Measurements from ENCODE around the gene ZNF444.
A peak's percentile ranks its signal among the peaks of the same experiment; 100 is the strongest.

Gene ZNF444

GRCh38 chr19:56118666-56119581 is 22.2 kb upstream of the ZNF444 start:
- TF ChIP-seq, protein P1, sequence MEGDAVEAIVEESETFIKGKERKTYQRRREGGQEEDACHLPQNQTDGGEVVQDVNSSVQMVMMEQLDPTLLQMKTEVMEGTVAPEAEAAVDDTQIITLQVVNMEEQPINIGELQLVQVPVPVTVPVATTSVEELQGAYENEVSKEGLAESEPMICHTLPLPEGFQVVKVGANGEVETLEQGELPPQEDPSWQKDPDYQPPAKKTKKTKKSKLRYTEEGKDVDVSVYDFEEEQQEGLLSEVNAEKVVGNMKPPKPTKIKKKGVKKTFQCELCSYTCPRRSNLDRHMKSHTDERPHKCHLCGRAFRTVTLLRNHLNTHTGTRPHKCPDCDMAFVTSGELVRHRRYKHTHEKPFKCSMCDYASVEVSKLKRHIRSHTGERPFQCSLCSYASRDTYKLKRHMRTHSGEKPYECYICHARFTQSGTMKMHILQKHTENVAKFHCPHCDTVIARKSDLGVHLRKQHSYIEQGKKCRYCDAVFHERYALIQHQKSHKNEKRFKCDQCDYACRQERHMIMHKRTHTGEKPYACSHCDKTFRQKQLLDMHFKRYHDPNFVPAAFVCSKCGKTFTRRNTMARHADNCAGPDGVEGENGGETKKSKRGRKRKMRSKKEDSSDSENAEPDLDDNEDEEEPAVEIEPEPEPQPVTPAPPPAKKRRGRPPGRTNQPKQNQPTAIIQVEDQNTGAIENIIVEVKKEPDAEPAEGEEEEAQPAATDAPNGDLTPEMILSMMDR (IDR thresholded peaks at IDR 0.05) = no peak
- Histone ChIP-seq H3K36me3 (ENCODE audit: control insufficient read depth, insufficient read depth, low read length) (no peaks in the 10 kb centered on the region), H3K27ac (peak overlapping the region; percentile 91), H3K9me3 (ENCODE audit: control insufficient read depth, low read length) (no peaks in the 10 kb centered on the region), H3K9ac (no peak overlapping the region), H2AFZ (no peak overlapping the region), H3K79me2 (peaks cover 54% of the 10 kb centered on the region), H3K4me1 (peaks cover 20% of the 10 kb centered on the region), H3K27me3 (ENCODE audit: control insufficient read depth, insufficient read depth, low read length) (no peaks in the 10 kb centered on the region), H3K4me2 (ENCODE audit: low read length) (peak overlapping the region; percentile 81), H3K4me3 (ENCODE audit: low read depth, low read length) (peak overlapping the region; percentile 84)

GRCh38 chr19:56119582-56119978 is 21.5 kb upstream of the ZNF444 start:
- peak overlapping the region; percentile 91 for H3K27ac ChIP-seq
- peak overlapping the region; percentile 84 for H3K4me3 ChIP-seq (ENCODE audit: low read depth, low read length)
- H3K9me3 ChIP-seq (ENCODE audit: control insufficient read depth, low read length) = no peaks in the 10 kb centered on the region
- peaks cover 48% of the 10 kb centered on the region for H3K79me2 ChIP-seq
- TF ChIP-seq, protein P1 (IDR thresholded peaks at IDR 0.05) = no peak
- no peak overlapping the region for H2AFZ ChIP-seq
- H3K4me2 ChIP-seq (ENCODE audit: low read length) = peak overlapping the region; percentile 81
- H3K4me1 ChIP-seq = peaks cover 14% of the 10 kb centered on the region
- no peak overlapping the region for H3K9ac ChIP-seq
- H3K36me3 ChIP-seq (ENCODE audit: control insufficient read depth, insufficient read depth, low read length) = no peaks in the 10 kb centered on the region
- no peaks in the 10 kb centered on the region for H3K27me3 ChIP-seq (ENCODE audit: control insufficient read depth, insufficient read depth, low read length)

DNA sequence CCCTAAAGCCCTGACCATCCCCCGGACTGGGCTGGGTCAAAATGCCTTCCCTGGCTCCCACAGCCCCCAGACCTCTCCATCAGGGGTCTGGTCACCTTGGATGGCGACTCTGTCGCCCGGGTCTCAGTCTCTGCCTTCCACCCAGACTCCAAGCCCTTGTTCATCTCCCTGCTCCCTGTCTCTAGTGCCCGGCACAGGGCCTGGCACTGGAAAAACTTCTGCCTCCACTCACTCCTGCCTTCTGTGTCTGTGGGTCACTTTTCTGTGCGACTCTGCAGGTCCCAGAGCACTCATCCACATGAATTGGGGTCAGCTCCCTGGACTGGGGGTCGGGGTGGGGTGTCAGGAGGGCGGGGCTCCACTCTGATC is 21.1 kb upstream of the ZNF444 start:
- H3K79me2 ChIP-seq = peaks cover 44% of the 10 kb centered on the region
- peak overlapping the region; percentile 81 for H3K4me2 ChIP-seq (ENCODE audit: low read length)
- H3K9me3 ChIP-seq (ENCODE audit: control insufficient read depth, low read length) = no peaks in the 10 kb centered on the region
- peak overlapping the region; percentile 91 for H3K27ac ChIP-seq
- TF ChIP-seq, protein P1 (IDR thresholded peaks at IDR 0.05) = no peak
- no peaks in the 10 kb centered on the region for H3K27me3 ChIP-seq (ENCODE audit: control insufficient read depth, insufficient read depth, low read length)
- H3K4me3 ChIP-seq (ENCODE audit: low read depth, low read length) = peak overlapping the region; percentile 84
- H3K4me1 ChIP-seq = peaks cover 10% of the 10 kb centered on the region
- H2AFZ ChIP-seq = peak overlapping the region; percentile 60
- no peaks in the 10 kb centered on the region for H3K36me3 ChIP-seq (ENCODE audit: control insufficient read depth, insufficient read depth, low read length)
- H3K9ac ChIP-seq = peak overlapping the region; percentile 69

GRCh38 chr19:56120371-56121179 is 20.5 kb upstream of the ZNF444 start:
- peak overlapping the region; percentile 84 for H3K4me3 ChIP-seq (ENCODE audit: low read depth, low read length)
- no peaks in the 10 kb centered on the region for H3K27me3 ChIP-seq (ENCODE audit: control insufficient read depth, insufficient read depth, low read length)
- peaks cover 10% of the 10 kb centered on the region for H3K4me1 ChIP-seq
- no peaks in the 10 kb centered on the region for H3K36me3 ChIP-seq (ENCODE audit: control insufficient read depth, insufficient read depth, low read length)
- peaks cover 39% of the 10 kb centered on the region for H3K79me2 ChIP-seq
- H3K9me3 ChIP-seq (ENCODE audit: control insufficient read depth, low read length) = no peaks in the 10 kb centered on the region
- TF ChIP-seq, protein P1 (IDR thresholded peaks at IDR 0.05) = no peak
- peak overlapping the region; percentile 81 for H3K4me2 ChIP-seq (ENCODE audit: low read length)
- H3K27ac ChIP-seq = peak overlapping the region; percentile 91
- H2AFZ ChIP-seq = peak overlapping the region; percentile 92
- H3K9ac ChIP-seq = peak overlapping the region; percentile 69
